Measurements from ENCODE around the gene ZNF879.

The ZNF879 gene

GRCh38 chr5:179060116-179061008 is 36.8 kb downstream of the ZNF879 start, which contains the start of gene ZNF354C:
Gene ZNF354C (plus strand): TSS chr5:179060373. CDS start chr5:179062069, 1,696 bp downstream.
- Histone ChIP-seq H3K4me1 (ENCODE audit: control insufficient read depth in 5 of 5, insufficient read depth in 5 of 5, low read length in 5 of 5) (peaks cover 10 to 22% (median 19%) of the 10 kb centered on the region in 5 donors), H3K36me3 (ENCODE audit: control insufficient read depth in 5 of 5, insufficient read depth in 5 of 5, low read length in 5 of 5) (peaks cover 0 to 18% (median 7%) of the 10 kb centered on the region in 5 donors), H3K27me3 (ENCODE audit: control insufficient read depth in 5 of 5, insufficient read depth in 4 of 5, low read length in 5 of 5) (no peaks in the 10 kb centered on the region), H3K9me3 (ENCODE audit: control insufficient read depth in 5 of 5, low read length in 5 of 5) (peaks cover 0 to 3% (median 0%) of the 10 kb centered on the region in 5 donors), H3K27ac (ENCODE audit: low read depth, low read length) (peak within 1 kb of the TSS; percentile 72), H3K4me3 (ENCODE audit: low read depth in 1 of 5, low read length in 5 of 5) (peak within 1 kb of the TSS; percentile 84 to 89 (median 87)), H3K9ac (ENCODE audit: low read length in 5 of 5) (peak within 1 kb of the TSS; percentile 68 to 97 (median 89))

- peaks cover 0 to 8% (median under 1%) of the 10 kb centered on the region in 5 donors for H3K9me3 ChIP-seq (ENCODE audit: control insufficient read depth in 5 of 5, low read length in 5 of 5)
- H3K27me3 ChIP-seq (ENCODE audit: control insufficient read depth in 5 of 5, insufficient read depth in 4 of 5, low read length in 5 of 5) = no peaks in the 10 kb centered on the region
- H3K4me3 ChIP-seq (ENCODE audit: low read depth in 1 of 5, low read length in 5 of 5) = peak overlapping the region; percentile 84 to 89 (median 87)
- peak overlapping the region; percentile 68 to 97 (median 89) for H3K9ac ChIP-seq (ENCODE audit: low read length in 5 of 5)
- H3K4me1 ChIP-seq (ENCODE audit: control insufficient read depth in 5 of 5, insufficient read depth in 5 of 5, low read length in 5 of 5) = peaks cover 10 to 22% (median 19%) of the 10 kb centered on the region in 5 donors
- H3K36me3 ChIP-seq (ENCODE audit: control insufficient read depth in 5 of 5, insufficient read depth in 5 of 5, low read length in 5 of 5) = peaks cover 4 to 25% (median 13%) of the 10 kb centered on the region in 5 donors
- no peak overlapping the region for H3K27ac ChIP-seq (ENCODE audit: low read depth, low read length)
Observed at GRCh38 chr5:179061025-179061424, 37.4 kb downstream of the ZNF879 start.

GRCh38 chr5:179065703-179066102 is 42.1 kb downstream of the ZNF879 start:
- Histone ChIP-seq H3K36me3 (ENCODE audit: control insufficient read depth in 5 of 5, insufficient read depth in 5 of 5, low read length in 5 of 5) (peaks cover 19 to 50% (median 24%) of the 10 kb centered on the region in 5 donors), H3K27me3 (ENCODE audit: control insufficient read depth in 5 of 5, insufficient read depth in 4 of 5, low read length in 5 of 5) (no peaks in the 10 kb centered on the region), H3K4me1 (ENCODE audit: control insufficient read depth in 5 of 5, insufficient read depth in 5 of 5, low read length in 5 of 5) (peaks cover 8 to 12% (median 10%) of the 10 kb centered on the region in 5 donors), H3K27ac (ENCODE audit: low read depth, low read length) (no peak overlapping the region), H3K4me3 (ENCODE audit: low read depth in 1 of 5, low read length in 5 of 5) (peak overlapping the region in 1 of 5 donors; percentile 5), H3K9me3 (ENCODE audit: control insufficient read depth in 5 of 5, low read length in 5 of 5) (peaks cover 15 to 42% (median 30%) of the 10 kb centered on the region in 5 donors), H3K9ac (ENCODE audit: low read length in 5 of 5) (no peak overlapping the region)

- Histone ChIP-seq H3K9ac (ENCODE audit: low read length in 5 of 5) (no peak overlapping the region), H3K36me3 (ENCODE audit: control insufficient read depth in 5 of 5, insufficient read depth in 5 of 5, low read length in 5 of 5) (peaks cover 41 to 50% (median 47%) of the 10 kb centered on the region in 5 donors), H3K27ac (ENCODE audit: low read depth, low read length) (no peak overlapping the region), H3K27me3 (ENCODE audit: control insufficient read depth in 5 of 5, insufficient read depth in 4 of 5, low read length in 5 of 5) (no peaks in the 10 kb centered on the region), H3K9me3 (ENCODE audit: control insufficient read depth in 5 of 5, low read length in 5 of 5) (peaks cover 86 to 96% (median 92%) of the 10 kb centered on the region in 5 donors), H3K4me1 (ENCODE audit: control insufficient read depth in 5 of 5, insufficient read depth in 5 of 5, low read length in 5 of 5) (no peaks in the 10 kb centered on the region), H3K4me3 (ENCODE audit: low read depth in 1 of 5, low read length in 5 of 5) (peak overlapping the region; percentile 4 to 69 (median 52))
Observed at GRCh38 chr5:179079165-179079987, 55.8 kb downstream of the ZNF879 start.

- Histone ChIP-seq H3K4me3 (ENCODE audit: low read depth in 1 of 5, low read length in 5 of 5) (peak overlapping the region in 4 of 5 donors; percentile 7 to 54 (median 28)), H3K36me3 (ENCODE audit: control insufficient read depth in 5 of 5, insufficient read depth in 5 of 5, low read length in 5 of 5) (peaks cover 38 to 46% (median 42%) of the 10 kb centered on the region in 5 donors), H3K9me3 (ENCODE audit: control insufficient read depth in 5 of 5, low read length in 5 of 5) (peaks cover 90 to 99% (median 95%) of the 10 kb centered on the region in 5 donors)
Observed at GRCh38 chr5:179080724-179081123, 57.1 kb downstream of the ZNF879 start.

More at GRCh38 chr5:179080724-179081123, 57.1 kb downstream of the ZNF879 start:
- Histone ChIP-seq H3K9ac (ENCODE audit: low read length in 5 of 5) (no peak overlapping the region), H3K4me1 (ENCODE audit: control insufficient read depth in 5 of 5, insufficient read depth in 5 of 5, low read length in 5 of 5) (no peaks in the 10 kb centered on the region), H3K27ac (ENCODE audit: low read depth, low read length) (no peak overlapping the region), H3K27me3 (ENCODE audit: control insufficient read depth in 5 of 5, insufficient read depth in 4 of 5, low read length in 5 of 5) (no peaks in the 10 kb centered on the region)
